Neutrophil (primary cell): ENCODE results near the gene CSF2RB.
"Not testable (repeated sequence)": the region's sequence is repeated elsewhere in the genome, so short reads cannot be mapped to it uniquely, and the experiment has no call there.

Source experiments
- H3K27ac ChIP-seq: fragments of 200-600 bp; sonication (generic); 2 replicates; pipeline ENCODE4 v1.5.1; 2016; ENCODE audit warnings: mild to moderate bottlenecking, moderate library complexity
- H3K27me3 ChIP-seq: fragments of 200-600 bp; sonication (generic); 2 replicates; pipeline ENCODE4 v1.6.0; 2016; ENCODE audit warnings: mild to moderate bottlenecking
- H3K36me3 ChIP-seq: fragments of 200-600 bp; sonication (generic); 2 replicates; pipeline ENCODE4 v1.5.1; 2017
- H3K4me1 ChIP-seq, 2 experiments: fragments of 200-600 bp in 1 of 2; sonication (generic) in 1 of 2; 1 replicate in 1 of 2; 2 replicates in 1 of 2; pipeline versions ENCODE4 v1.5.1 to v1.6.1; 2013 to 2016; ENCODE audit warnings: low read depth in 1 of 2, low read length in 1 of 2, mild to moderate bottlenecking in 1 of 2, moderate library complexity in 1 of 2; ENCODE audit not compliant: control insufficient read depth in 1 of 2, insufficient read depth in 1 of 2
- H3K4me3 ChIP-seq, 2 experiments: fragments of 200-600 bp in 1 of 2; sonication (generic) in 1 of 2; 1 replicate in 1 of 2; 2 replicates in 1 of 2; pipeline ENCODE4 v1.5.1; 2013 to 2016; ENCODE audit warnings: low read depth in 1 of 2, low read length in 1 of 2, mild to moderate bottlenecking in 1 of 2, moderate library complexity in 1 of 2
- H3K9me3 ChIP-seq: fragments of 200-600 bp; sonication (generic); 2 replicates; pipeline ENCODE4 v1.5.1; 2016
- TF ChIP-seq, protein P1 (sequence below): fragments of 200-600 bp; sonication (generic); IDR thresholded peaks from 2 replicates; pipeline ENCODE4 v1.5.1; 2016; ENCODE audit warnings: antibody characterized with exemption

Gene CSF2RB

GRCh38 chr22:36986242-36986821 lies 72.9 kb downstream of the CSF2RB start:
- TF ChIP-seq, protein P1, sequence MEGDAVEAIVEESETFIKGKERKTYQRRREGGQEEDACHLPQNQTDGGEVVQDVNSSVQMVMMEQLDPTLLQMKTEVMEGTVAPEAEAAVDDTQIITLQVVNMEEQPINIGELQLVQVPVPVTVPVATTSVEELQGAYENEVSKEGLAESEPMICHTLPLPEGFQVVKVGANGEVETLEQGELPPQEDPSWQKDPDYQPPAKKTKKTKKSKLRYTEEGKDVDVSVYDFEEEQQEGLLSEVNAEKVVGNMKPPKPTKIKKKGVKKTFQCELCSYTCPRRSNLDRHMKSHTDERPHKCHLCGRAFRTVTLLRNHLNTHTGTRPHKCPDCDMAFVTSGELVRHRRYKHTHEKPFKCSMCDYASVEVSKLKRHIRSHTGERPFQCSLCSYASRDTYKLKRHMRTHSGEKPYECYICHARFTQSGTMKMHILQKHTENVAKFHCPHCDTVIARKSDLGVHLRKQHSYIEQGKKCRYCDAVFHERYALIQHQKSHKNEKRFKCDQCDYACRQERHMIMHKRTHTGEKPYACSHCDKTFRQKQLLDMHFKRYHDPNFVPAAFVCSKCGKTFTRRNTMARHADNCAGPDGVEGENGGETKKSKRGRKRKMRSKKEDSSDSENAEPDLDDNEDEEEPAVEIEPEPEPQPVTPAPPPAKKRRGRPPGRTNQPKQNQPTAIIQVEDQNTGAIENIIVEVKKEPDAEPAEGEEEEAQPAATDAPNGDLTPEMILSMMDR, result peak; percentile 78
- H3K27ac ChIP-seq, result no peak overlapping the region
- H3K4me1 ChIP-seq, result peaks cover 7 to 8% of the 10 kb centered on the region in 2 experiments
- H3K36me3 ChIP-seq, result no peaks in the 10 kb centered on the region
- H3K27me3 ChIP-seq, result peaks cover 46% of the 10 kb centered on the region
- H3K4me3 ChIP-seq, result no peak overlapping the region
- peaks cover 11% of the 10 kb centered on the region for H3K9me3 ChIP-seq

DNA sequence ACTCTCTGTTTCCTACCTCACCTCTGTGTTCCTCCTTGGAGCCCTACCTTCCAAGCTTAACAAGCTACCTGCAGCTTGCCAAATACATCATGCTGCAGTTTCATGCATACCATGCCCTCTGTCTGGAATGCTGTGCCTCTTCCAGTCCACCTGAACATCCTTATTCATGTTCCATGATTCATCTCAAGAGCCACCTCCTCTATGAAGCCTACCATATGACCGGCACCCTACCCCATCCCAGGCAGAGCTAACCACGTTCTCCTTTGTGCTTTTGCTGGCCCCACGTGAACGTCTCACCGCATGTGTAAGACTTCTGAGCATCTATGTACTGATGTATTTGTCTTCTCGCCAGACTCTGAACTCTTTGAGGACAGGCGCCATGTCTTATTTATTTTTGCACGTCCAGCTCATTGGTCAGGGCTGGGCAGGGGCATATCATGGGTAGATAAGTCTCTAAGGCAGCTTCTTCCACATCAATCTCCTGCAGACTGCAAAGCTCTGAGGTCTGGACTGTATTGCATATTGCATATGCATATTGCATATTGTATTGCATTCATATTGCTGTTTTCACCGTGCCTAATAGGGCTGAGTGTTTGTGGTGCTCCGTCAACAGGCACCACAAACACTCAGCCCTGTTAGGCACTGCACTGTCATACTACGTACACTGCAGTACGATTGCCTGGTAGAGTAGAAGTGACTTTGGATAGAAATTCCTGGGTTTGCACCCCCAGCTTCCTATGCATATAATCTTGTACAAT lies 74.8 kb downstream of the CSF2RB start:
- TF ChIP-seq, protein P1, result no peak
- peaks cover 55% of the 10 kb centered on the region for H3K27me3 ChIP-seq

DNA sequence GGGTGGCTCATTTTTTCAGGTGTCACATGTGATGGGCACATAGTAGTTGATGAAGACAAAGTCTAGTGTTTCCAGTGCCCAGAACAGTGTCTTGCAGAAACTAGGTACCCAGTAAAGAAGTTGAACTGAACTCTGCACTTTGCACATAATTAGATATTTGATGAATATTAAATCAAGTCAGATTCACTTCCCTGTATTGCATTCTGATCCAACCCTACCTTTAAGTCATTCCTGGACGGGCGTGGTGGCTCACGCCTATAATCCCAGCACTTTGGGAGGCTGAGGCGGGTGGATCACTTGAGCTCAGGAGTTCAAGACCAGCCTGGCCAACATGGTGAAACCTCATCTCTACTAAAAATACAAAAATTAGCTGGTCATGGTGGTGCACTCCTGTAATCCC lies 75.6 kb downstream of the CSF2RB start:
- not testable (repeated sequence) for H3K36me3 ChIP-seq, H3K27ac ChIP-seq, H3K4me1 ChIP-seq, H3K4me3 ChIP-seq
- H3K9me3 ChIP-seq, result peaks cover 11% of the 10 kb centered on the region
- H3K27me3 ChIP-seq, result peaks cover 57% of the 10 kb centered on the region

More for the DNA sequence above, 74.8 kb downstream of the CSF2RB start:
- Histone ChIP-seq H3K4me3 (no peak overlapping the region), H3K27ac (no peak overlapping the region), H3K4me1 (peaks cover 7 to 8% of the 10 kb centered on the region in 2 experiments), H3K9me3 (peaks cover 11% of the 10 kb centered on the region), H3K36me3 (no peaks in the 10 kb centered on the region)
